Bronchus fibroblast of lung (primary cell): ENCODE results near the gene GSTM3. TPM values are rescaled to one million over a fixed set of nuclear protein-coding genes. Genes with fewer than 3 reads are reported as not detected.

Source experiments
- total RNA-seq: library from RNA; depleted of rRNA; stranded (reverse); fragments of >200 nt; gene quantifications from 2 replicates; pipeline ENCODE4 v1.2.3, GENCODE V29; 2015

The GSTM3 gene
- total RNA-seq = 28.4 and 32.3 TPM in 2 replicates

DNA sequence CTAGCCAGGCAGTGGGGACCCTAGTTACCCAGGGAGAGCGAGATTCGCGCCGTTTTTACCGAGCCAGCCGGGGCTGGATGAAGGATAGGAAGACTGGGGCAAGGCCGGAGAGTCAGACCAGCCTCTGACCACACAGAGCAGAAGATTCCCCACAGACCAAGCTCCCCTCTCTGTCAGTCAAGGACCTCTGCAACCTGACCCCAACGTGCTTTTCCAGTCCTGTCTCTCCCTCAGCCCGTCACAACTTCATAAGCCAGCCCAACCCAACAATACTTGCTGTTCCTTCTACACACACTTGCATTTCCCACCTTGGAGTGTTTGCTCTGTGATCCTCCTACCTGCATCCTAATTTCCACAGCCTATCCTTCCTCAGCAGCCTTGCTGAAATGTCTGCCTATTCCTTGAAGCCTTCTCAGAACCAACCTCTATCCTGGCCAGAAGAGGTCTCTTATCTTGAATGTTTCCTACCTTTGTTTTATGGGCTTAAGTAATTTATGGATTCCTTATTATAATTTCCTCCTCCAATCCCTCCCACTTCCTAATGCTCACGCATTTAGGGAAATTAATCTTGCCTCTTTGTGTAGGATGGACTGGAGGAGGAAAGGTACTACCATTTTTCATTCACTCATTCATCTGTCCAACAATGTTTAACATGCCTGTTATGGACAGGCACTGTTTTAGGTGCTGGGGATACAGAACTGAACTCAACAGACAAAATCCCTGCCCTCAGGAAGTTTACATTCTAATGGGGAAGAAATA, at the start of gene GSTM3:
GSTM3 (minus strand) TSS at position 424 of the 759 bp plus-strand sequence. CDS start 751 bp downstream, outside the sequence.

GRCh38 chr1:109763646-109764415, 23.0 kb upstream of the GSTM3 start, which contains the start of gene EPS8L3:
EPS8L3 (minus strand) TSS chr1:109763923; CDS start chr1:109761749, 2,174 bp downstream.

GRCh38 chr1:109711593-109712320, 29.1 kb downstream of the GSTM3 start, which contains the start of gene GSTM5:
GSTM5 (plus strand) TSS chr1:109712251; CDS start chr1:109712313, 62 bp downstream.

GRCh38 chr1:109687641-109688499, 53.0 kb downstream of the GSTM3 start, which contains the start of gene GSTM1:
GSTM1 (plus strand) TSS chr1:109687817; CDS start chr1:109687874, 57 bp downstream.

Other genes with a start within 250 kb of the GSTM3 start
- 3.1 and 3.2 TPM in 2 replicates for gene CYB561D1, start 246.9 kb downstream of the GSTM3 start, total RNA-seq
- 0.89 and 1.0 TPM in 2 replicates for gene AMIGO1, start 231.3 kb downstream of the GSTM3 start, total RNA-seq
- gene GPR61, start 201.2 kb downstream of the GSTM3 start, total RNA-seq = not detected in 2 replicates
- gene GNAI3, start 192.4 kb downstream of the GSTM3 start, total RNA-seq = 7.4 and 8.4 TPM in 2 replicates
- gene GNAT2, start 121.4 kb downstream of the GSTM3 start, total RNA-seq = 0.30 TPM in 1 of 2 replicates, not detected in the other
- gene AMPD2, start 121.2 kb downstream of the GSTM3 start, total RNA-seq = 53.4 and 67.1 TPM in 2 replicates
- gene GSTM4, start 84.9 kb downstream of the GSTM3 start, total RNA-seq = 20.2 and 20.7 TPM in 2 replicates
- 17.7 and 19.0 TPM in 2 replicates for gene GSTM2, start 73.0 kb downstream of the GSTM3 start, total RNA-seq
- not detected in 2 replicates for gene GSTM1, start 53.2 kb downstream of the GSTM3 start, total RNA-seq
- 2.8 and 6.4 TPM in 2 replicates for gene GSTM5, start 28.8 kb downstream of the GSTM3 start, total RNA-seq
- gene EPS8L3, start 22.9 kb upstream of the GSTM3 start, total RNA-seq = not detected in 2 replicates
- gene CSF1, start 169.8 kb upstream of the GSTM3 start, total RNA-seq = 20.5 and 22.4 TPM in 2 replicates
- gene AHCYL1, start 243.7 kb upstream of the GSTM3 start, total RNA-seq = 25.4 and 26.8 TPM in 2 replicates